H1 (cell line): ENCODE results near the gene ASCL5. TPM values are rescaled to one million over a fixed set of nuclear protein-coding genes. Genes with fewer than 3 reads are reported as not detected.

Experiments used
- CTCF ChIA-PET: fragments of 300-600 bp; sonication (Branson Sonifier 250); formaldehyde crosslinking; loops from one replicate; lab custom pipeline; 2021; ENCODE audit not compliant: partially characterized antibody; lab: Charles Lee
- POLR2A ChIA-PET: fragments of 300-600 bp; sonication (Branson Sonifier 250); formaldehyde crosslinking; loops from one replicate; lab custom pipeline; 2021; ENCODE audit warnings: inconsistent platforms; ENCODE audit not compliant: partially characterized antibody; lab: Charles Lee
- DNase-seq, 2 experiments: peaks; one replicate each; pipeline versions ENCODE4 v3.0.0 to v3.0.0-alpha.2; 2010 to 2022; ENCODE audit warnings: low spot score in 2 of 2, low read depth in 1 of 2, mixed read lengths in 1 of 2
- FAIRE-seq: peaks from 2 replicates; lab custom pipeline; 2011; peaks lifted over from hg19 to GRCh38; lab: Jason Lieb, UNC
- H2AFZ ChIP-seq: 2 replicates; pipeline ENCODE4 v1.8.1; 2012; ENCODE audit warnings: low read length, inconsistent platforms
- H2AK5ac ChIP-seq: 2 replicates; pipeline ENCODE4 v1.6.1; 2013; ENCODE audit warnings: low read depth, low read length
- H2BK120ac ChIP-seq: replicated peaks from 2 replicates; pipeline ENCODE3; 2013; ENCODE audit warnings: low read depth, low read length, inconsistent platforms
- H2BK12ac ChIP-seq: 2 replicates; pipeline ENCODE4 v1.6.1; 2013; ENCODE audit warnings: low read depth, low read length
- H2BK15ac ChIP-seq: 2 replicates; pipeline ENCODE4 v1.6.1; 2013; ENCODE audit warnings: low read length
- H2BK20ac ChIP-seq: 2 replicates; pipeline ENCODE4 v1.6.1; 2013; ENCODE audit warnings: low read length
- H2BK5ac ChIP-seq: 2 replicates; pipeline ENCODE4 v1.6.1; 2013; ENCODE audit warnings: low read depth, low read length
- H3K14ac ChIP-seq: 2 replicates; pipeline ENCODE4 v1.6.1; 2013; ENCODE audit warnings: inconsistent platforms; ENCODE audit not compliant: insufficient read length
- H3K18ac ChIP-seq: 2 replicates; pipeline ENCODE4 v1.6.1; 2013; ENCODE audit warnings: low read length; ENCODE audit errors: extremely low read depth
- H3K23ac ChIP-seq: 2 replicates; pipeline ENCODE4 v1.6.1; 2013; ENCODE audit warnings: inconsistent platforms; ENCODE audit not compliant: insufficient read length
- H3K23me2 ChIP-seq: 2 replicates; pipeline ENCODE4 v1.6.1; 2013; ENCODE audit warnings: low read depth, low read length
- H3K27ac ChIP-seq: 2 replicates; pipeline ENCODE4 v1.6.1; 2011; ENCODE audit warnings: low read depth, low read length, inconsistent platforms
- H3K27me3 ChIP-seq, 4 experiments: replicated peaks in 1 of 4; 1 replicate in 1 of 4; 2 replicates in 3 of 4; pipeline versions ENCODE4 v1.6.1 to v1.8.1; 2011 to 2013; ENCODE audit warnings: low read length in 3 of 4, mild to moderate bottlenecking in 3 of 4, inconsistent platforms in 2 of 4, mixed read lengths in 2 of 4, moderate library complexity in 1 of 4; ENCODE audit not compliant: control insufficient read depth in 3 of 4, insufficient read depth in 3 of 4; ENCODE audit errors: extremely low read depth in 1 of 4
- H3K36me3 ChIP-seq, 4 experiments: 2 replicates each; pipeline versions ENCODE4 v1.6.1 to v1.8.1; 2011 to 2013; ENCODE audit warnings: mild to moderate bottlenecking in 4 of 4, low read length in 3 of 4, moderate library complexity in 2 of 4, control low read depth in 1 of 4, inconsistent platforms in 1 of 4; ENCODE audit not compliant: insufficient read depth in 4 of 4, control insufficient read depth in 2 of 4
- H3K4ac ChIP-seq: replicated peaks from 2 replicates; pipeline ENCODE3; 2013; ENCODE audit warnings: low read length, low read depth, mixed read lengths, inconsistent platforms; ENCODE audit not compliant: insufficient read length
- H3K4me1 ChIP-seq, 4 experiments: replicated peaks in 1 of 4; 1 replicate in 1 of 4; 2 replicates in 3 of 4; pipeline versions ENCODE4 v1.6.1 to v1.8.1; 2011 to 2013; ENCODE audit warnings: low read length in 3 of 4, inconsistent platforms in 2 of 4, mixed read lengths in 1 of 4; ENCODE audit not compliant: insufficient read depth in 4 of 4, control insufficient read depth in 3 of 4
- H3K4me2 ChIP-seq, 2 experiments: 2 replicates each; pipeline versions ENCODE4 v1.6.1 to v1.8.1; 2011 to 2013; ENCODE audit warnings: low read depth in 2 of 2, low read length in 2 of 2, control low read depth in 1 of 2, inconsistent platforms in 1 of 2, mild to moderate bottlenecking in 1 of 2; ENCODE audit not compliant: insufficient read depth in 1 of 2
- H3K4me3 ChIP-seq, 4 experiments: fragments of 200-600, 300-600 bp in 1 of 4; sonication (generic), shearing (Covaris generic), sonication (Bioruptor Twin) in 1 of 4; 2 replicates each; pipeline versions ENCODE4 v1.5.1 to v1.8.1; 2011 to 2016; ENCODE audit warnings: low read length in 4 of 4, low read depth in 3 of 4, control low read depth in 2 of 4, inconsistent platforms in 2 of 4, mild to moderate bottlenecking in 2 of 4, mixed read lengths in 1 of 4, moderate library complexity in 1 of 4; ENCODE audit not compliant: insufficient read depth in 2 of 4; ENCODE audit errors: extremely low read depth in 1 of 4
- H3K56ac ChIP-seq: replicated peaks from 2 replicates; pipeline ENCODE3; 2013; ENCODE audit warnings: low read depth, mild to moderate bottlenecking, mixed read lengths, low read length, inconsistent platforms; ENCODE audit not compliant: insufficient read length
- H3K79me1 ChIP-seq: 2 replicates; pipeline ENCODE4 v1.6.1; 2013; ENCODE audit warnings: low read depth, low read length, control low read depth
- H3K79me2 ChIP-seq, 2 experiments: 2 replicates each; pipeline versions ENCODE4 v1.6.1 to v1.8.1; 2012 to 2013; ENCODE audit warnings: low read length in 2 of 2, mild to moderate bottlenecking in 2 of 2, inconsistent platforms in 1 of 2; ENCODE audit not compliant: insufficient read depth in 2 of 2, control insufficient read depth in 1 of 2
- H3K9ac ChIP-seq, 4 experiments: replicated peaks in 1 of 4; 1 replicate in 1 of 4; 2 replicates in 3 of 4; pipeline versions ENCODE4 v1.6.1 to v1.8.1; 2011 to 2013; ENCODE audit warnings: low read depth in 3 of 4, low read length in 3 of 4, control low read depth in 2 of 4, mild to moderate bottlenecking in 2 of 4, moderate library complexity in 2 of 4, inconsistent platforms in 1 of 4; ENCODE audit errors: extremely low read depth in 1 of 4
- H3K9me3 ChIP-seq, 2 experiments: 2 replicates each; pipeline versions ENCODE4 v1.6.1 to v1.8.1; 2012 to 2013; ENCODE audit warnings: mild to moderate bottlenecking in 2 of 2, moderate library complexity in 2 of 2, control low read depth in 1 of 2, inconsistent platforms in 1 of 2, low read depth in 1 of 2, low read length in 1 of 2, mixed read lengths in 1 of 2; ENCODE audit not compliant: insufficient read depth in 2 of 2
- H4K20me1 ChIP-seq, 2 experiments: replicated peaks in 1 of 2; 2 replicates each; pipeline versions ENCODE3 to v1.8.1; 2011 to 2013; ENCODE audit warnings: inconsistent platforms in 2 of 2, low read length in 2 of 2, mild to moderate bottlenecking in 1 of 2; ENCODE audit not compliant: insufficient read depth in 2 of 2, control insufficient read depth in 1 of 2
- H4K5ac ChIP-seq: 2 replicates; pipeline ENCODE4 v1.6.1; 2013; ENCODE audit warnings: low read length, low read depth, mixed read lengths, inconsistent platforms; ENCODE audit not compliant: insufficient read length
- H4K8ac ChIP-seq: 2 replicates; pipeline ENCODE4 v1.8.0; 2013; ENCODE audit warnings: mild to moderate bottlenecking, moderate library complexity, low read length, inconsistent platforms; ENCODE audit not compliant: insufficient read depth; ENCODE audit errors: extremely low read depth
- H4K91ac ChIP-seq: replicated peaks from 2 replicates; pipeline ENCODE3; 2013; ENCODE audit warnings: low read length, mixed read lengths, inconsistent platforms; ENCODE audit not compliant: insufficient read length
- CTCF ChIP-seq, 3 experiments: IDR thresholded peaks; 1 replicate in 2 of 3; 2 replicates in 1 of 3; pipeline versions ENCODE4 v1.5.1 to v1.6.1; 2011; ENCODE audit warnings: low read length in 3 of 3, mild to moderate bottlenecking in 3 of 3, inconsistent platforms in 2 of 3, low read depth in 1 of 3, moderate library complexity in 1 of 3; ENCODE audit not compliant: insufficient read depth in 1 of 3; ENCODE audit errors: control extremely low read depth in 1 of 3
- EGR1 ChIP-seq: IDR thresholded peaks from 2 replicates; pipeline ENCODE4 v1.6.1; 2011; ENCODE audit warnings: low read depth, low read length, borderline replicate concordance
- whole genome bisulfite sequencing, 2 experiments: shearing (Covaris generic) in 1 of 2; methylation state at CpG; one replicate each; pipeline versions ENCODE4 v1.1.6 to v1.1.7; 2013 to 2015; ENCODE audit warnings: low lambda C conversion rate in 2 of 2, mixed read lengths in 2 of 2, inconsistent platforms in 1 of 2, low coverage in 1 of 2, missing lambda C conversion rate in 1 of 2; ENCODE audit not compliant: insufficient replicate concordance in 2 of 2, insufficient coverage in 1 of 2, insufficient read length in 1 of 2; ENCODE audit errors: extremely low coverage in 1 of 2, missing lambda C conversion rate in 1 of 2; 5-methylcytosine and 5-hydroxymethylcytosine counted together
- polyA plus RNA-seq, 7 experiments: library from polyadenylated mRNA; depleted of rRNA in 3 of 7; stranded (reverse) in 5 of 7; unstranded in 2 of 7; fragments of >200 nt in 5 of 7; fragments of 200-250 nt in 2 of 7; gene quantifications; 1 replicate in 5 of 7; 2 replicates in 1 of 7; 4 replicates in 1 of 7; pipeline versions ENCODE4 v1.2.1 to v1.2.3, GENCODE V29; 2011 to 2013; ENCODE audit warnings: missing spikeins in 2 of 7, mixed read lengths in 2 of 7
- total RNA-seq: library from RNA; stranded (reverse); fragmentation: NEBNext Ultra II Directional; extraction: Animal tissue kit (Norgen Biotek cat#: 25700); gene quantifications from 2 replicates; pipeline ENCODE4 v1.2.1, GENCODE V29; 2021
- TF ChIP-seq, protein P1 (sequence below): IDR thresholded peaks from 2 replicates; pipeline ENCODE4 v1.6.1; 2011; ENCODE audit warnings: low read depth, mild to moderate bottlenecking, low read length; ENCODE audit not compliant: insufficient read depth

ASCL5 gene
- total and polyA plus RNA-seq, 2 of the 8 experiments (the other 6 are each of a cell fraction or from before 2014, with no cell fraction given), result 0.29 to 0.41 TPM

GRCh38 chr1:201080135-201080534, 46.8 kb downstream of the ASCL5 start:
- Histone ChIP-seq H3K9me3 (no peaks in the 10 kb centered on the region), H2BK5ac (no peak overlapping the region), H2BK15ac (no peak overlapping the region), H3K18ac (no peak overlapping the region), H3K4me3 (no peak overlapping the region), H3K4ac (no peak overlapping the region), H3K4me1 (no peaks in the 10 kb centered on the region), H2AK5ac (no peak overlapping the region), H3K14ac (no peak overlapping the region), H3K27ac (no peak overlapping the region), H4K20me1 (no peaks in the 10 kb centered on the region), H3K36me3 (no peaks in the 10 kb centered on the region), H3K27me3 (no peaks in the 10 kb centered on the region), H3K23ac (no peak overlapping the region), H2BK12ac (no peak overlapping the region), H3K23me2 (no peaks in the 10 kb centered on the region), H4K8ac (no peak overlapping the region), H3K9ac (no peak overlapping the region), H2AFZ (no peak overlapping the region), H4K91ac (no peak overlapping the region), H2BK120ac (no peak overlapping the region), H3K4me2 (no peak overlapping the region), H3K79me2 (no peaks in the 10 kb centered on the region), H4K5ac (no peak overlapping the region), H3K79me1 (no peaks in the 10 kb centered on the region), H2BK20ac (no peak overlapping the region), H3K56ac (no peak overlapping the region)
- FAIRE-seq (no peak), DNase-seq (no peak)
- CTCF ChIA-PET, result interaction anchor here (0.7 to 10.0 kb wide), 17 partner anchors 9 to 143 kb away, joined by 3 to 343 read pairs (median 4); partner anchors contain the start of gene CACNA1S
- TF ChIP-seq, protein P1, sequence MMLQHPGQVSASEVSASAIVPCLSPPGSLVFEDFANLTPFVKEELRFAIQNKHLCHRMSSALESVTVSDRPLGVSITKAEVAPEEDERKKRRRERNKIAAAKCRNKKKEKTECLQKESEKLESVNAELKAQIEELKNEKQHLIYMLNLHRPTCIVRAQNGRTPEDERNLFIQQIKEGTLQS, result no peak
- TF ChIP-seq CTCF (IDR thresholded peaks at IDR 0.05; ENCODE audit: control extremely low read depth in 1 of 3, insufficient read depth in 1 of 3, low read depth in 1 of 3, low read length in 3 of 3) (peak in 1 of 3 experiments; percentile 1; a peak in 1 of 4 replicates), EGR1 (no peak)
- 90% methylated on average over 3 of the region's 3 CpGs; no CpG with 5 or more reads in 1 of the 2 experiments for WGBS, 2 experiments
- POLR2A ChIA-PET, result interaction anchor here (1.0 to 1.3 kb wide), 3 partner anchors 9 to 82 kb away, joined by 3 to 4 read pairs (median 3); no protein-coding TSS in a partner anchor
